Stomach smooth muscle (tissue), 2 donors: ENCODE data around the gene FLAD1.

ENCODE experiments used
- H3K27ac ChIP-seq: one replicate; pipeline ENCODE4 v1.7.0; 2013; ENCODE audit warnings: mild to moderate bottlenecking, low read length, inconsistent platforms
- H3K27me3 ChIP-seq, 2 donors: one replicate each; pipeline ENCODE4 v1.7.0; 2013; ENCODE audit warnings: low read length in 2 of 2; ENCODE audit not compliant: insufficient read depth in 2 of 2, control insufficient read depth in 1 of 2
- H3K36me3 ChIP-seq, 2 donors: one replicate each; pipeline ENCODE4 v1.7.0; 2013; ENCODE audit warnings: low read length in 2 of 2; ENCODE audit not compliant: control insufficient read depth in 2 of 2, insufficient read depth in 2 of 2
- H3K4me1 ChIP-seq: one replicate; pipeline ENCODE4 v1.7.0; 2013; ENCODE audit warnings: low read length; ENCODE audit not compliant: control insufficient read depth, insufficient read depth
- H3K4me3 ChIP-seq, 2 donors: one replicate each; pipeline ENCODE4 v1.7.0; 2013; ENCODE audit warnings: low read length in 2 of 2
- H3K9ac ChIP-seq, 2 donors: one replicate each; pipeline ENCODE4 v1.7.0; 2013; ENCODE audit warnings: low read length in 2 of 2, mild to moderate bottlenecking in 1 of 2
- H3K9me3 ChIP-seq, 2 donors: one replicate each; pipeline ENCODE4 v1.7.0; 2013; ENCODE audit warnings: low read length in 2 of 2; ENCODE audit not compliant: control insufficient read depth in 2 of 2
- donor health status: healthy.
- donor health status: Pancreatic carcinoma.

The FLAD1 gene

GRCh38 chr1:155000726-155001424, 17.7 kb downstream of the FLAD1 start:
- H3K4me1 ChIP-seq = peaks cover 42% of the 10 kb centered on the region
- H3K36me3 ChIP-seq = no peaks in the 10 kb centered on the region
- H3K4me3 ChIP-seq = peak overlapping the region; percentile 83 to 91
- peak overlapping the region; percentile 98 for H3K27ac ChIP-seq
- H3K9me3 ChIP-seq = no peaks in the 10 kb centered on the region
- peak overlapping the region; percentile 90 to 92 for H3K9ac ChIP-seq
- no peaks in the 10 kb centered on the region for H3K27me3 ChIP-seq

GRCh38 chr1:155001425-155001674, 18.2 kb downstream of the FLAD1 start:
- Histone ChIP-seq H3K36me3 (no peaks in the 10 kb centered on the region), H3K9me3 (no peaks in the 10 kb centered on the region), H3K9ac (peak overlapping the region; percentile 90 to 92), H3K4me3 (peak overlapping the region; percentile 83 to 91), H3K27me3 (no peaks in the 10 kb centered on the region), H3K27ac (peak overlapping the region; percentile 98), H3K4me1 (peaks cover 46% of the 10 kb centered on the region)

GRCh38 chr1:155001675-155002463, 18.7 kb downstream of the FLAD1 start:
- Histone ChIP-seq H3K27ac (peak overlapping the region; percentile 98), H3K9me3 (no peaks in the 10 kb centered on the region), H3K4me1 (peaks cover 52% of the 10 kb centered on the region)

GRCh38 chr1:155002464-155003226, 19.5 kb downstream of the FLAD1 start, which contains the start of gene ZBTB7B:
Gene ZBTB7B (plus strand): TSS chr1:155002802. CDS start chr1:155014661, 11,859 bp downstream.
- H3K27ac ChIP-seq = peak within 1 kb of the TSS; percentile 98
- H3K9ac ChIP-seq = peak within 1 kb of the TSS; percentile 92 to 95
- no peaks in the 10 kb centered on the region for H3K27me3 ChIP-seq
- no peaks in the 10 kb centered on the region for H3K36me3 ChIP-seq
- H3K4me3 ChIP-seq = peak within 1 kb of the TSS; percentile 94 to 95
- no peaks in the 10 kb centered on the region for H3K9me3 ChIP-seq
- H3K4me1 ChIP-seq = peaks cover 59% of the 10 kb centered on the region

More at GRCh38 chr1:155001675-155002463, 18.7 kb downstream of the FLAD1 start:
- H3K4me3 ChIP-seq = peak overlapping the region; percentile 83 to 91
- H3K27me3 ChIP-seq = no peaks in the 10 kb centered on the region
- H3K36me3 ChIP-seq = no peaks in the 10 kb centered on the region
- H3K9ac ChIP-seq = peak overlapping the region; percentile 90 to 92

- H3K4me1 ChIP-seq = peaks cover 63% of the 10 kb centered on the region
- H3K9me3 ChIP-seq = no peaks in the 10 kb centered on the region
- H3K27me3 ChIP-seq = no peaks in the 10 kb centered on the region
- H3K4me3 ChIP-seq = peak overlapping the region; percentile 94 to 95
- H3K9ac ChIP-seq = peak overlapping the region; percentile 89 to 95
- H3K27ac ChIP-seq = peak overlapping the region; percentile 94
- no peaks in the 10 kb centered on the region for H3K36me3 ChIP-seq
Observed at GRCh38 chr1:155003227-155003765, 20.2 kb downstream of the FLAD1 start.

- Histone ChIP-seq H3K27me3 (no peaks in the 10 kb centered on the region), H3K27ac (peak overlapping the region; percentile 94), H3K9me3 (no peaks in the 10 kb centered on the region), H3K4me3 (peak overlapping the region; percentile 94 to 95), H3K36me3 (no peaks in the 10 kb centered on the region), H3K4me1 (peaks cover 65% of the 10 kb centered on the region), H3K9ac (peak overlapping the region; percentile 89 to 95)
Observed at GRCh38 chr1:155003766-155004351, 20.7 kb downstream of the FLAD1 start.

- H3K9ac ChIP-seq = peak overlapping the region; percentile 76 to 89
- H3K27me3 ChIP-seq = no peaks in the 10 kb centered on the region
- H3K4me1 ChIP-seq = peaks cover 60% of the 10 kb centered on the region
- peak overlapping the region; percentile 94 for H3K27ac ChIP-seq
- H3K36me3 ChIP-seq = no peaks in the 10 kb centered on the region
- peak overlapping the region; percentile 94 to 95 for H3K4me3 ChIP-seq
- H3K9me3 ChIP-seq = no peaks in the 10 kb centered on the region
Observed at GRCh38 chr1:155004352-155005075, 21.4 kb downstream of the FLAD1 start.

GRCh38 chr1:155005076-155006011, 22.2 kb downstream of the FLAD1 start:
- peak overlapping the region; percentile 51 to 89 for H3K9ac ChIP-seq
- peaks cover 54% of the 10 kb centered on the region for H3K4me1 ChIP-seq

GRCh38 chr1:155006601-155007101, 23.5 kb downstream of the FLAD1 start:
- H3K4me1 ChIP-seq = peaks cover 56% of the 10 kb centered on the region
- H3K36me3 ChIP-seq = no peaks in the 10 kb centered on the region
- H3K9ac ChIP-seq = peak overlapping the region in 1 of 2 donors; percentile 5
- H3K4me3 ChIP-seq = no peak overlapping the region
- no peaks in the 10 kb centered on the region for H3K9me3 ChIP-seq
- H3K27me3 ChIP-seq = no peaks in the 10 kb centered on the region
- H3K27ac ChIP-seq = peak overlapping the region; percentile 94

More at GRCh38 chr1:155005076-155006011, 22.2 kb downstream of the FLAD1 start:
- Histone ChIP-seq H3K4me3 (peak overlapping the region in 1 of 2 donors; percentile 94), H3K9me3 (no peaks in the 10 kb centered on the region), H3K27ac (peak overlapping the region; percentile 94), H3K36me3 (no peaks in the 10 kb centered on the region), H3K27me3 (no peaks in the 10 kb centered on the region)
